Measurements from ENCODE around the gene CREBBP.
"Not testable (repeated sequence)": the region's sequence is repeated elsewhere in the genome, so short reads cannot be mapped to it uniquely, and the experiment has no call there.

The CREBBP gene

DNA sequence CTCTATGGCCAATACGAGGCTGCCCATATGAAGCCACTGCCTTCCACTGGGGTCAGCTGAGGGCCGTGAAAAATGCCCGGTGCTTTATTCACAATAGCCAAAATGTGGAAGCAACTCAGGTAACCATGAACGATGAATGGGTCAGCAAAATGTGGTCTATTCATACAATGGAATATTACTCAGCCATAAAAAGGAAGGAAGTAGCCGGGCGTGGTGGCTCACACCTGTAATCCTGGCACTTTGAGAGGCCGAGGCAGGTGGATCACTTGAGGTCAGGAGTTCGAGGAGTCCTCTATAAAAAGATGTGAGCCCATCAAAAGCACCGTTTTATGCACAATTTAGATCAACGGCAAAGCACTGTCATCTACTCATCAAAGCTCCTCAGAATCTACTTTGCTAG is 158.0 kb downstream of the CREBBP start:
- in situ Hi-C loops (cut with HindIII; ENCODE audit: low sequenced_read_pairs) = no loop called here

DNA sequence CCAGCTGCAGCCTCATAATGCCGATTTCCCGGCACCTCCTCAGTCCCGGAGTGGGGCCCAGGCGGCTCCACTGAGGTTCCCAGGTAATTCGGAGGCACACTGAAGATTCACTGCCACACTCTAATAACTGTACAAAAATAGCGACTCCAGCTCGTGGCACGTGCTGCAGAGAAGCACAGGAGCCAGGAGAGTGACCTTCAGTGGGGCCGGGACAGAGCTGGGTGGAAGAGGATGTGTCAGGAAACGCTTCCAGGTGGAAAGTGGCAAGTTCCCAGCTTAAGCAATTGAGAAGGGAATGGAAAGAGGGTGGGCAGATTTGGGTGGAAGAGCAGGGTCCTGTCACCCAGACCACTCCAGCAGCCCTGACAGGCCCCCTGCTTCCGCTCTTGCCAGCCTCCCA is 160.1 kb downstream of the CREBBP start:
- in situ Hi-C loops (cut with HindIII; ENCODE audit: low sequenced_read_pairs) = no loop called here

DNA sequence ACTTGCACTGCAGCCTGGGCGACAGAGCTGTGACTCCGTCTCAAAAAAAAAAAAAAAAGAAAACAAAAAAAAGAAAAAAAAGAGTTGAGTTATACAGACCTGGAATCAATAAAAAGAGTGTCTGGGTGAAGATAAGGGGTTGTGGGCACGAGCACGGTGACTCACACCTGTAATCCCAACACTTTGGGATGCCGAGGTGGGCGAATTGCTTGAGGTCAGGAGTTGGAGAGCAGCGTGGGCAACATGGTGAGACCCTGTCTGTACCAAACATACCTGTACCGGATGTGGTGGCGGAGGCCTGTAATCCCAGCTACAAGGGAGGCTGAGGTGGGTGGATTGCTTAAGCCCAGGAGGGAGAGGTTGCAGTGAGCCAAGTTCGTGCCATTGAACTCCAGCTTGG is 161.9 kb downstream of the CREBBP start:
- in situ Hi-C loops (cut with HindIII; ENCODE audit: low sequenced_read_pairs) = no loop called here

DNA sequence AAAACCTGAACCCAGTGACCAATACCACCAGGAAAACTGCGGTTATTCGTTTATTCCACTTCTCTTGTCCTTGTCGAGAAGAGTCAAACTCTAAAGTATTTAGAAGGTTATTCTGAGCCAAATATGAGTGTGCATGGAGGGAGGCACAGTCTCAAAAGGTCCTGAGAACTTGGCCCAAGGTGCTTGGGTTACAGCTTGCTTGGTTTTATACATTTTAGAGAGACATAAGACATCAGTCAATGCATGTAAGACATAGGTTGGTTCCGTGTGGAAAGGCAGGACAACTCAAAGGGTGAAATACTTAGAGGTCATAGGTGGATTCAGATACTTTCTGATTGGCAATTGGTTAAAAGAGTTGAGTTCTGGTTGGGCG is 162.5 kb downstream of the CREBBP start:
- in situ Hi-C loops (cut with HindIII; ENCODE audit: low sequenced_read_pairs) = no loop called here

DNA sequence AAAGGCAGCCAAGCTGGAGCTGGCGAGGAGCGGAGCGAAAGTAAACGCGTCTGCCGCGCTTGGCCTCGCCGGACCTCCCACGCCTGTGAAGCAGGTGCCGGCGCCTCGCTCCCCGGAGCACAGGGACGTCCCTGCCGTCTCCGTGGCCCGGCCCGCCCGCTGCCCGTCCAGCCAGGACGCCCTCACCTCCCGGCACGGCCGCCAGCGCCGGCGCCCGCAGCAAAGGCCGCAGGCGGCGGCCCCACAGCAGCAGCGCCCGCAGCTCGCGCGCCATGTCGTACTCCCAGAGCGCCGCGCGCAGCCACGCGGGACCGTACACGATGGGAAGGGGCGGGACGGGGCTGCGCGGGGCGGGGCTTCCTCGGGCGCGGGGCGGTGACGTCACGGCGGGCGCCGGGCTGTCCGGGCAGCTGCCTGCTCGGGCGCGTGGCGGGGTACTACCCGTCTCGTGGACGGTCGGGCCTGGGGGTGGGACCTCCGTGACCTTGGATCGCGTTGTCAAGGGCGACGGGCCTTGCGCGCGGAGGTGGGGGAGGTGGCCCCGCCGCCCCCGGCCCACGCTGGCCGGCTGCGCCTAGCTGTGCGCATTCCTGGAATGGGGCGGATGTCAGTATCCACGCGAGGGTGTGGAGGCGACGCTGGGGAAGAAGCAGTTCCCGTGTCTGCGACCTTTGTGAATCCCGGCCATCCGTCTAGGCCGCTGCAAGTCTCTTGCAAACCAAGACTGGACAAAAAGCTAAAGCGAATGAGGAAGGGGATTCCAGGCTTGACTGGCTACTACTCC is 163.1 kb downstream of the CREBBP start, which contains the start of gene TRAP1:
TRAP1 (minus strand) TSS at position 290 of the 784 bp plus-strand sequence; CDS start at position 274, 16 bp downstream.
- in situ Hi-C loops (cut with HindIII; ENCODE audit: low sequenced_read_pairs) = no loop called here

DNA sequence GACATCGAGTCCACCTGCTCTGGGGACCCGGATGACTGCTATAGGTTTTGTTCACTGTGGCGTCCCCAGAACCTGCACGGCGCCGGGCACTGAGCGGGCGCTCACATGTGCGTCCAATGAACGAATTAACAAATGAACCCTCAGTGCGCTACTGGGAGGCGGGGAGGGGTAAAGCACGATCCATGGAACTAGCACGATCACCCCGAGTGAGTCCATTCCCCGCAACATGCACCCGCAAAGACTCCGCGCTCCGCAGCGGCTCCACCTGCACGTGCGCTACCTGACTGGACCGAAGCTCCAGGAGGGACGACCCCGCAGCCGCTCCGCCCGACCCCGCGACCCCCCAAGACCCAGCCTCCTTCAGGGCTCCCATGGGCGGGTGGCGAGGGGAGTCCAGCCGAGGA is 163.7 kb downstream of the CREBBP start:
- in situ Hi-C loops (cut with HindIII; ENCODE audit: low sequenced_read_pairs) = no loop called here

DNA sequence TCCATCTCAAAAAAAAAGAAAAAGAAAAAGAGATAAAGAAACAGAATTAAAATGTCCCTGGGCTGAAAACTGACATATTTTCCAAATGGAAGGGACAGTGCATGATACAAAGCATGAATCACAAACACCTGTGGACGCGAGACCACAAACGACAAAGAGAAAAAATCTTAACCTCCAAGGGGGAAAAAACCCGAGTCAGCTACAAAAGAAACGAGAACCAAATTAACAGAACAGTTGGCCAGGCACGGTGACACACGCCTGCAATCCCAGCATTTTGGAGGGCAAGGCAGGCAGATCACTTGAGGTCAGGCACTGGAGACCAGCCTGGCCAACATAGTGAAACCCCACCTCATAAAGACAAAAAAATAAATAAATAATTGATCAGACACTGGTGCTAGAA is 165.1 kb downstream of the CREBBP start:
- in situ Hi-C loops (cut with HindIII; ENCODE audit: low sequenced_read_pairs) = no loop called here

DNA sequence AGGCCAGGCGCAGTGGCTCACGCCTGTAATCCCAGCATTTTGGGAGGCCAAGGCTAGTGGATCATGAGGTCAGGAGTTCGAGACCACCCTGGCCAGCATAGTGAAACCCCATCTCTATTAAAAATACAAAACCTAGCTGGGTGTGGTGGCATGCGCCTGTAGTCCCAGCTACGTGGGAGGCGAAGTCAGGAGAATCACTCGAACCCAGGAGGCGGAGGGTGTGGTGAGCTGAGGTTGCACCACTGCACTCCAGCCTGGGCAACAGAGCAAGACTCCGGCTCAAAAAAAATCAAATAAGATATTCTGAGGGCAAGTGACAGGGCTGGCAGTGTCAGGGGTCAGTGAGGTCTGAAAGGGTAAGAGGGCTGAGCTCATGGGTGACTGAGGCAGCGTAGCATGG is 166.1 kb downstream of the CREBBP start:
- in situ Hi-C loops (cut with HindIII; ENCODE audit: low sequenced_read_pairs) = not testable (repeated sequence)

DNA sequence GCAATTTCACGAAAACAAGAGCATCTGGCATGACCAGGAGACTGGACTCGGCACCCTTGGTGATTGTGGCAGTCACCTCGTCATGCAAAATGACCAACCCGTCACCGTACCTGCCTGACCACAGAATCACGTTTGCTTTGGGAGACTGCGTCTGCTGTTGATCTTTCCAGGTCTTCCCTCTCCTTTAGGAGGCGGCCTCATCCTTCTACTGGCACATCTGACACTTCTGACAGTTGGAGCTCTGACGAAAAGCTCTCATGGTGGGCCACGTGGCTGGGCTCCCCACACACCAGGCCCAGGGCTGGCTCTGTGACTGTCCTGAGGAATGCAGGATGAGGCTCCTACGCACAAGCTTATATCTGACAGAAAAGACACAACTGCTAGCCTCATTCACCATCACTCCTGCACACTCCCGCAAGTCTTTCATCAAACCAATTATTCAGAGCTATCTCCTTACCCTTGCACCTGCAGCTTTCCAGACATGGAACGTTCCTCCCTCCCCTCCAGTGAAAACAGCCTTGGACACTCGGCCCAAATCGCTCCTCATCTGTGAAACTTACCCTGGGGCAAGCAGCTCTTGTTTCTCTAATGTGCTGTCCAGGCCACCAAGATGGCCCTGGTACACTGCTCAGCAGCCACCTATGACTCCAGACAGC is 166.8 kb downstream of the CREBBP start:
- in situ Hi-C loops (cut with HindIII; ENCODE audit: low sequenced_read_pairs) = no loop called here

DNA sequence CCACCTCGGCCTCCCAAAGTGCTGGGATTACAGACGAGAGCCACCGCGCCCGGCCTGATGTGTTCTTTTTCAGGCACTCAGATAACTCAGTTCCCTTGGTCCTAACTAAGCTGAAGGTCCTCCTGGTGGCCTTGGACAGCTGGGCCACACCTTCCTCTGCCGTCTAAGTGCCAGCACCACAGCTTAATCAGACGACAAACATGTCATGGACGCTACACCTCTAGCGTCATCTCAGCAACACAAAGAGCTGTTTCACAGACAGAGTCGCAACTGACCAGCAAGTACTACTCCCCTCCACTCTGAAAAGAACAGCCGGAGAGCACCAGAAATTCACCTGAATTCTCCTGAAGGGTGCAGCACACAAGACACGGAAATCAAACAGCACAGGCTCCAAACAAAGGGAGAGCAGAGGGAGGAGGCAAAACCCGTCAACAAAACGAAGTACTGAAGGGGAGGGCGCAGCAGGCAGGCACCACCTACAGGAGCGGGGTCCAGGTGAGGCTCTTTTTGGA is 167.6 kb downstream of the CREBBP start:
- in situ Hi-C loops (cut with HindIII; ENCODE audit: low sequenced_read_pairs) = no loop called here

DNA sequence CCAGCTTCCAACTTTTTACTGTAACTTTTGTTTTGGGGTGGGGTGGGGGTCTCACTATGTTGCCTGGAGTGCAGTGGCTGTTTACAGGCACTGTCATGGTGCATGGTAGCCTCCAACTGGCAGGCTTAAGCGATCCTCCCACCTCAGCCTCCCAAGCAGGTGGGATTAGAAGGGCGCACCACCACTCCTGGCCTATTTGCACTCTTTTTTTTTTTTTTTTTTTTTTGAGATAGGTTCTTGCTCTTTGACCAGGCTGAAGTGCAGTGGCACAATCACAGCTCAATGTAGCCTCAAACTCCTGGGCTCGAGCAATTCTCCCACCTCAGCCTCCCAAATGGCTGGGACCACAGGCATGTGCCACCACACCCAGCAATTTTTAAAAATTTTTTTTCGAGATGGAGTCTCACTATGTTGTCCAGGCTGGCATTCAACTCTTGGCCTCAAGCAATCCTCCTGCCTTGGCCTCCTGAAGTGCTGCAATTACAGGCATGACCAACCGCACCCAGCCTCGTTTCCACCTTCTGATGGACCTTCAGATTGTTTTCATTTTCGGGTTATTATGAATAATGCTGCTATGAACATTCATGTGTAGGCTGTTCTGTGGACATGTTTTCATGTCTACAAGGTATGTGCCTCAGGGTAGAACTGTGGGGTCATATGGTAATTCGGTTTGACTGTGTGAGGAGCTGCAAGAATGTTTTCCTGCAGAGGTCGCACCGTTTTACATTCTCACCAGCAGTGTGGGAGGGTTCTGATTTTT is 174.1 kb downstream of the CREBBP start:
- in situ Hi-C loops (cut with HindIII; ENCODE audit: low sequenced_read_pairs) = no loop called here

DNA sequence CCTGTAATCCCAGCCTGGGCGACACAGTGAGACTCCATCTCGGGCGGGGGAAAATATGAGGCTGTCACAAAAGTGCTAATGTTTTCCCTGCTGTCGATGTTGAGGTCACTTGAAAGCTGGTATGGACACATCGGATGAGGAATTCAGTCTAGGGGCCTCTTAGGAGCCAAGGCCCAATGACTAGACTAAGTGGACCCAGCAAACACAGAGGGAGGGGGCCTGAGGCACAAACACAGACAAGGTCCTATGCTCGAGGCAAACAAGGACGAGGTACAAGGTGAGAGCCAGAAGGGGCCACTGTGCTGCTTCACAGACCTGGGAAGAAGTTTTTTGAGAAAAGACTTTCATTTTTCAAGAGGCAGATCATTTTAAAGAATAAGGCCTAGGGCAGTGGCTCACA is 178.4 kb downstream of the CREBBP start:
- in situ Hi-C loops (cut with HindIII; ENCODE audit: low sequenced_read_pairs) = no loop called here

DNA sequence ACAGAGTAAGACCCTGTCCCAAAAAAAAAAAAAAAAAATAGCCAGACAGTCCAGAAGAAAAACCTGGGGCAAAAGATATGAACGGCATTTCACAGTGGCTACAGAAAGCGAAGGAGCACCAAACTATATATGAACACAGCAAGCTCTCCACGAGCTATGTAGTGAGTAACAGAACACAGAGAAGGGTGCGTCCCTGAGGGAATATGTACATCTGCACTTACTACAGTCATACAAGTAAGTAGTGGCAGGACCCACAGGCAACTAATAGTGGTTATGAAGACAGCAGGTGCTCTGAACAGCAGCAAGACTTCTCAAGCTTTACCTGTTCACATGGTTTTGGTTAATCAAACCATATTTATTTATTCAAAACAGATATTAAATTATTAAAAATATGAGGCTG is 179.0 kb downstream of the CREBBP start:
- in situ Hi-C loops (cut with HindIII; ENCODE audit: low sequenced_read_pairs) = no loop called here

DNA sequence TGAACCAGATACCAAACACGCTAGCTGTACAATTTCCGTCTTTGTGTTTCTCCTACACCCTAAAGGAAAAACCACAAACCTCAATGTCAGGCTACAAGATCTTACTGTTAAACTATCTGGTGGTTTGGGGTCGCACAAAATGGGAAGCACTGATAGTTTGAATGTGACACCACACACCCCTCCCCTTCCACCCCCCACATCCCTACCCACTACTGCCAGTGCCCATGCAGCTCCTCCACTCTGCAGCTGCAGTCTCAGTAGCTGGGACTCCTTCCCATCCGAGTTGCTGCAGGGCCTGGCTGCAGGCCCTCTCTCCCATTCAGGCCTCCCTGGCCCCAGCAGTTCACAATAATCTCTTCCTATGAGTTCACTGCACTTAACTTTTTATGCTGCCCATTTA is 181.6 kb downstream of the CREBBP start:
- in situ Hi-C loops (cut with HindIII; ENCODE audit: low sequenced_read_pairs) = no loop called here

DNA sequence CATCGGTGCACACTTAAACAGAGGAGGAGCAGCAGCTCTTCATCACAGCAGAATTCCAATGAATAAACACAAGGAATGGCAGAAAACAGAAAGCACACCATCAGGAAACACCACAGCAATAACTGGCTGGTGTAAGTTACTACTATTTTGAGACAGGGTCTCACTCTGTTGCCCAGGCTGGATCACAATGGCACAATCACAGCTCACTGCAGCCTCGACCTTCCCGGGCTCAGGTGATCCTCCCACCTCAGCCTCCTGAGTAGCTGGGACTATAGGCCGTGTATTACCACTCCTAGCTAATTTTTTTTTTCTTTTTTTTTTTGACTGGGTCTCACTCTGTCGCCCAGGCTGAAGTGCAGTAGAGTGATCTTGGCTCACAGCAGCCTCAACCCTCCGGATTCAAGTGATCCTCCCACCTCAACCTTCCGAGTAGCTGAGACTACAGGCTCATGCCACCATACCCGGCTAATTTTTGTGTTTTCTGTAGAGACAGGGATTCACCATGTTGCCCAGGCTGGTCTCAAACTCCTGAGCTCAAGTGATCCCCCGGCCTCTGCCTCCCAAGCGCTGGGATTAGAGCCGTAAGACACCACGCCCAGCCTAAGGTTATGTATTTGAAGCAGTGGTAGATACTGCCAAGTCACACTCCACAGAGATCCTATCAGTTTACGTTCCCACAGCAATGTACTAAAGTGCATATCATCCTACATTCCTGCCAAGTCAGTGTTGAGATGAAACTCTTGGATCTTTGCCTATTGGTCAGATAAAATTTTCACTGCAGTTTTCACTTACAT is 183.9 kb downstream of the CREBBP start:
- in situ Hi-C loops (cut with HindIII; ENCODE audit: low sequenced_read_pairs) = no loop called here

DNA sequence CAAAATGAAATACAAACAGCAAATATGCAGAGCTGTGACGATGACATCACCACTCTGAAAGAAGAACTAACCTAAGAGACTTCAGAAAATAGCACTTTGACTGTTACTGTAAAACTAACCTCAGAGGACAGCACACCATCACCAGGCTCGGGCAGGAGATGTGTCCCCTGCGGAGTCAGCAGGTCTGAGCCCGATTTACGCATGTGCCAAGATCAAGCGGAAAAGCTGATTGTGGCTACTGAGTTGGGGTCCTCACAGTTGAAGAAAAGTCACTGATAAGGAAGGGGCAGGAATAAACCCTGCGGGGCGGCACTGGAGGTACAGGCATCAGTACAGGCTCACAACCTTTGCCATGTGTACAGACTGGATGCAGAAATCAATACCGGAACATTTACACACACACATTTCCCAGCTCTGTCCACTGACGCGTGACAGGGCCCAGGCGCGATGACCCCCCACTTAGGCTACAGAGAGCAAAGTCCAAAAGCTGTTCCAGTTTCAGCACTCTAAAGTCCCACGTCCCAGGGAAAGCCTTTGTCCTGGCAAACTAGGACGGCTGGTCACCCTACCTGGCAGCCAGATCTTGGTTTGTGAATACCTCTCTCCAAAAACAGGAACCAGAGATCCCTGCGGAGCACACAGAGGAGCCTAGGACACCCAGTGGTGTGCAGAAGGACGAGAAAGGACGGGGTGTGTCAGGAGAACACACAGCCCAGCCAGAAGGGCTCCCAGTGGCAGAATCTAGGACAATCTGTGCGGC is 184.7 kb downstream of the CREBBP start:
- in situ Hi-C loops (cut with HindIII; ENCODE audit: low sequenced_read_pairs) = no loop called here

DNA sequence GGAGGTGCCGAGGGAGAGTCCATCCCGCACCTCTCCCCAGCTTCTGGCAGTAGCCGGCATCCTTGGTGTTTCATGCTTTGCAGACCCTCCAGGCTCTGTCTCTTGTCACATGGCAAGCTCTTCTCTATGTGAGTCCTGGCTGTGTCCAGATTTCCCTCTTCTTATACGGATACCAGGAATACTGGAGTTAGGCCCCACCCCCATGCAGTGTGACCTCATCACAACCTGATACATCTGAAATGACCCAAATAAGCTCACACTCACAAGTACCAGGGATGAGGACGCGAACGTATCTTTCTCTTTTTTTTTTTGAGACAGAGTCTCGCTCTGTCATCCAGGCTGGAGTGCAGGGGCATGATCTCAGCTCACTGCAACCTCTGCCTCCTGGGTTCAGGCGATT is 186.5 kb downstream of the CREBBP start:
- in situ Hi-C loops (cut with HindIII; ENCODE audit: low sequenced_read_pairs) = no loop called here

DNA sequence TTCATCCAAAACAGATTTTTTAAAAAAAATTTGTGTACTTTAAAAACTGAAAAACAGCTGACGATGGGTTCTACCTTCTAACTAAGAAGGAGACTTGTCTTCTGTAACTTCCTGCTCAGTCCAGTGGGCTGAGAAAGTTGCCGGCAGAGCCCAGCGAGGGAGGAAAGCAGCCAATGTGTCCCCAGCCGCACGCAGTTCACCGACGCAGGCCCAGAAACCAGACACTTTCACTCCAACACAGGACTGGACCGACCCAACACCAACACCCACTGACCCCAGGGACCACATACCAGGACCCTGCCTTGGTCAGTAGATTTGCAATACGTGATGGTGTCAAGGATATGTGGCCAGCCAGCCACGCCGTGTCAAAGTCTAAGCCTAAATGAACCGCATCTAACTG is 188.8 kb downstream of the CREBBP start:
- in situ Hi-C loops (cut with HindIII; ENCODE audit: low sequenced_read_pairs) = no loop called here

DNA sequence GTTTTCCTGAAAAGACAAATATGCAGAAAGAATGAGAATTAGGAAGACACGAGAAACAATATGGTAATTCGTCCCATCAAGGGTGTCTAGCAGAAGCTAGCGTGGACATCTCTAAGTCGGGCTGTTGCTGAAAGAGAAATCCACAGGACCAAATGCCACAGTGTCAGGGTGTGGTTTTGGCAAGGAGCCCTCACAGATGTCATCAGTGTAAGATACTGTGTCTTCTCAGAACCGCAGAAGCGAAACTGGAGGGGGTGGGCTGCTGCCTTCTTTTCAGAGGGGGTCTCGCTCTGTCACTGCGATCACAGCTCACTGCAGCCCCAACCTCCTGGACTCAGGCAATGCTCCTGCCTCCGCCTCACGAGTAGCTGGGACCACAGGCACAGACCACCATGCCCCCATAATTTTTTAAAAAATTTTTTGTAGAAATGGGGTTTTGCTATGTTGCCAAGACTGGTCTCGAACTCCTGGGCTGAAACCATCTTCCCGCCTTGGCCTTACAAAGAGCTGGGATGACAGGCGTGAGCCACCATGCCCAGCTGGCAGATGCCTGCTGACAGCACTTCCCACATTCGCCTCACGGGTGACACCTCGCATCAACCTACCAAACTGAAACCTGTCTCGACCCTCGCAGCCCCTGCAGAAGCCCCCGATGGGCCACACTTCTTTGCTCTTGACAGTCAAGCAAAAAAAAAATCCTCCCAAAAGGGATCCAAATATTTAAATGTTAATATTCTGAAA is 189.4 kb downstream of the CREBBP start:
- in situ Hi-C loops (cut with HindIII; ENCODE audit: low sequenced_read_pairs) = no loop called here

All from DLD1 (cell line).